Suprapubic skin (tissue), 3 donors: Measurements from ENCODE around the gene CYSRT1.

Experiments used
- CTCF ChIP-seq, 2 donors: fragments of 200-600 bp in 1 of 2; fragments of 450-650 bp in 1 of 2; sonication (generic) in 1 of 2; IDR thresholded peaks; one replicate each; pipeline ENCODE4 v1.5.1; 2016 to 2019; ENCODE audit warnings: antibody characterized with exemption in 2 of 2, mild to moderate bottlenecking in 1 of 2, moderate library complexity in 1 of 2
- POLR2A ChIP-seq, 2 donors: fragments of 450-650 bp; IDR thresholded peaks; one replicate each; pipeline ENCODE4 v1.6.1; 2017; ENCODE audit warnings: antibody characterized with exemption in 2 of 2, mild to moderate bottlenecking in 2 of 2, moderate library complexity in 2 of 2

- TF ChIP-seq CTCF (IDR thresholded peaks at IDR 0.05): no peak
- no peak for TF ChIP-seq POLR2A (IDR thresholded peaks at IDR 0.05)
Measured at GRCh38 chr9:137191691-137192447, 33.1 kb upstream of the CYSRT1 start.
